GM12891 (cell line): ENCODE results near the gene SRPX2.

Source experiments
- POLR2A ChIP-seq: IDR thresholded peaks from 2 replicates; pipeline ENCODE4 v1.6.1; 2011; ENCODE audit warnings: low read depth, low read length, control low read depth
- POLR2AphosphoS5 ChIP-seq: IDR thresholded peaks from 2 replicates; pipeline ENCODE4 v1.6.1; 2011; ENCODE audit warnings: low read depth, low read length, control low read depth
- POU2F2 ChIP-seq: IDR thresholded peaks from 2 replicates; pipeline ENCODE4 v1.6.1; 2011; ENCODE audit warnings: low read depth, mild to moderate bottlenecking, control low read depth, low read length, moderate library complexity
- SPI1 ChIP-seq: IDR thresholded peaks from 2 replicates; pipeline ENCODE4 v1.6.1; 2011; ENCODE audit warnings: low read depth, low read length, control low read depth
- TAF1 ChIP-seq: IDR thresholded peaks from 2 replicates; pipeline ENCODE4 v1.6.1; 2011; ENCODE audit warnings: low read depth, low read length, control low read depth

GRCh38 chrX:100663642-100664041 lies 19.6 kb downstream of the SRPX2 start:
- TF ChIP-seq TAF1 = no peak
- TF ChIP-seq POLR2A = no peak
- no peak for TF ChIP-seq POLR2AphosphoS5
- no peak for TF ChIP-seq SPI1
- no peak for TF ChIP-seq POU2F2
